Activated CD8-positive, alpha-beta memory T cell treated with anti-CD3 and anti-CD28 coated beads for 36 hours (primary cell): Measurements from ENCODE around the gene SGO1. TPM values are rescaled to one million over a fixed set of nuclear protein-coding genes. Genes with fewer than 3 reads are reported as not detected.

Experiments used
- CTCF ChIA-PET: fragments of 350-600 bp; sonication (Branson Sonifier 250); formaldehyde crosslinking; loops from one replicate; lab custom pipeline; 2021; ENCODE audit warnings: antibody characterized with exemption; lab: Charles Lee
- POLR2A ChIA-PET: fragments of 350-600 bp; sonication (Branson Sonifier 250); formaldehyde crosslinking; loops from one replicate; lab custom pipeline; 2021; ENCODE audit warnings: antibody characterized with exemption; lab: Charles Lee
- total RNA-seq, 2 experiments: library from RNA; stranded (reverse); gene quantifications; one replicate each; pipeline ENCODE4 v1.2.3, GENCODE V29; 2021

SGO1 gene
- total RNA-seq, 2 experiments from 2014 or later, result 21.6 to 23.3 TPM

GRCh38 chr3:20173844-20174410 is 12.1 kb downstream of the SGO1 start:
- ChIA-PET POLR2A (no interaction called here), CTCF (no interaction called here)

- CTCF ChIA-PET, result no interaction called here
- POLR2A ChIA-PET, result no interaction called here
These were observed 24.3 kb downstream of the SGO1 start for GRCh38 chr3:20161714-20162113.

GRCh38 chr3:20160230-20160629 is 25.8 kb downstream of the SGO1 start:
- ChIA-PET POLR2A (no interaction called here), CTCF (no interaction called here)

- POLR2A ChIA-PET, result interaction anchor here (0.7 to 0.9 kb wide), 2 partner anchors 31 to 289 kb away, joined by 3 to 5 read pairs; partner anchors contain the start of gene SGO1
- CTCF ChIA-PET, result no interaction called here
These were observed 31.1 kb downstream of the SGO1 start for GRCh38 chr3:20154928-20155327.

DNA sequence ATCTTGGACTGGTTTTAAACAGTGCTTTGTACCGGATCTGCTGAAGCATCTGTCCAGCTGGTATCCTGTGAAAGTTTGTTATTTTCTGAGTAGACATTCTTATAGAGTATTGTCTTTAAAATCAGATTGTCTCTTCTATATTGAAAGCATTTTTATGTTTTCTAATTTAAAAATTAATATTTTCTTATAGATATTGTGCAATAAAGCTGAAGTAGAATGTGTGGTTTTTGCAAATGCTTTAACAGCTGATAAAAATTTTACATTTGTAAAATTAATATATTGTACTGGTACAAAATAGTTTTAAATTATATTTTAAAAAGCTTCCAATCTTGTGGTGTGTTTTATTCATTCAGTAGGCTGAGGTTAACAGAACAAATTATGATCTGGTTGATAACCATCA is 31.9 kb downstream of the SGO1 start:
- CTCF ChIA-PET, result no interaction called here
- POLR2A ChIA-PET, result interaction anchor here (0.7 to 0.9 kb wide), 2 partner anchors 32 to 288 kb away, joined by 3 to 5 read pairs; partner anchors contain the start of gene SGO1

DNA sequence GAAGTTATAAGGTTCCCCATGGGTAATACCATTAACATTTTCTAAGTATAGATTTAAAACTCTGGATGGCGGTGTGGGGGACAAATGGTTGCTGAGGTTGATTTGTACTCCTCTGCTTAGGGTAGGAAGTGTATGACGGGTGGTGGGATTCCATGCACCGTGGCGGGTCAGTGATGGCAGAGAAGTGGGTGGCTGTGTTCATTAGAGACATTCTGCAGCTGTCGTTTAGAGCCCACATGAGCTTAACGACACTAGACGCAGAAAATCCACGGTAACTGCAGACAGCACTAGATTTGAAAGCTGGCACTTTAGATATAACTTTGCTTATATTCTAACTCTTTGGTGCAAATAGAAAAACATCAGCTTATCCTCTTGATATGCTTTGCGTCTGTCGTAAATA is 37.5 kb downstream of the SGO1 start:
- ChIA-PET CTCF (no interaction called here), POLR2A (interaction anchor here (0.5 kb wide), 1 partner anchor 108 kb away, joined by 5 read pairs; no protein-coding TSS in a partner anchor)

GRCh38 chr3:20147361-20147760 is 38.6 kb downstream of the SGO1 start:
- POLR2A ChIA-PET, result no interaction called here
- CTCF ChIA-PET, result no interaction called here

- CTCF ChIA-PET, result no interaction called here
- POLR2A ChIA-PET, result no interaction called here
These were observed 39.7 kb downstream of the SGO1 start for GRCh38 chr3:20146301-20146700.

DNA sequence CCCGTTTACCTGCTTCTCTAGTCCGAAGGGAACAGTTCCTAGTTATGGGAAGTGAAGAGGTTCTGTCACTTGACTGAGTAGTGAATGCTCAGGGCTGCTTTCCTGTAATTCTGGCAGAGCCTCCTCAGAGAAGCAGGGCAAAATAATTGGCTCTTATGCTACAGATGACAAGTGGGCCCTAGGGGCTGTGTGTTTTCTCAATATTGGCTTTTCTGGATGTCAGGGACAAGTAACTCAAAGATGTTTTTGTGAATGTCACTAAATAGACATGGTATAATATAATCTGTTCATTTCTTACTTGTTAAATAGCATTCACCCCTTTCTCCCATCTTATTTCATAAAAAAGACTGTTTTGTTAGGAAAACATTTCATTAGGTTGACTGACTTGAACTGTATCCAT is 40.1 kb downstream of the SGO1 start:
- ChIA-PET POLR2A (no interaction called here), CTCF (no interaction called here)

- POLR2A ChIA-PET, result no interaction called here
- CTCF ChIA-PET, result no interaction called here
These were observed 42.5 kb downstream of the SGO1 start for GRCh38 chr3:20143519-20143918.

DNA sequence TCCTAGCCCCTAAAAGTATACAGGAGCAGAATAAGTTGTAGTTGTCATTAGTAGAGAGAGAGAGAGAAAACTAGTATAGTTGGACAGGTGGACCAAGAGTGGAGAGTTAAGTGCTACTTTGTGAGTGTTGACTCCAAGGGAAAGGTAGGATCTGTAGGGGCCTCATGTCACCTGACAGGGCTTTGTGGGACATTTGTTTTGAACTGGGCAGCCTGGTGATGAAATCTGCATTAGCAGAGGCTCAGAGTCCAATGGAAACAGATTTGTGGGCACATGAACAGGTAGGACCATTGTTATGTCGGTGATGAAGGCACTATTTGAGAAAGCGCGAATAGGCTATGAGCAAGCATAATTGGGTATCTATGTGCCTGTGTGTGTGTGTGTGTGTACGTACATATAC is 43.5 kb downstream of the SGO1 start:
- ChIA-PET CTCF (no interaction called here), POLR2A (no interaction called here)

DNA sequence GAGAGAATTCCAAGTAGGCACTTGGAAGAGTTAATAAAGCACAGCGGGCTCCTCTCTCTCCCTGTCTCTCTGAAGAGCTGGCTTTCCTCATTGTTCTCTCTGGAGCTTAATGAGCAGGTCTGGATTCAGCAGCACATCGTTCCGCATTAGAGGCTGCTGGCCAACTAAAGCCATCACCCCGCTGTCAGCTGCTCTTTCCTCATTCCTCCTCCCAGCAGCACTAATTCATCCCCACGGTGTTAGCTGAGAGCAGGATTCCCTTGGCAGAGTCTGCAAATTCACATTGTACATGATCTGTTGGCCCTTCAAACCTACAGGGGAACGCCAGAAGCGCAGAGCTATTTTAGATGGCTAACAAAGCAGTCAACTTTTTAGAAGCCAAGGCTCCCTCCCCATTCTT is 44.2 kb downstream of the SGO1 start:
- ChIA-PET CTCF (no interaction called here), POLR2A (no interaction called here)

GRCh38 chr3:20141316-20141715 is 44.7 kb downstream of the SGO1 start:
- POLR2A ChIA-PET, result no interaction called here
- CTCF ChIA-PET, result no interaction called here

- POLR2A ChIA-PET, result no interaction called here
- CTCF ChIA-PET, result no interaction called here
These were observed 45.1 kb downstream of the SGO1 start for GRCh38 chr3:20140881-20141280.

DNA sequence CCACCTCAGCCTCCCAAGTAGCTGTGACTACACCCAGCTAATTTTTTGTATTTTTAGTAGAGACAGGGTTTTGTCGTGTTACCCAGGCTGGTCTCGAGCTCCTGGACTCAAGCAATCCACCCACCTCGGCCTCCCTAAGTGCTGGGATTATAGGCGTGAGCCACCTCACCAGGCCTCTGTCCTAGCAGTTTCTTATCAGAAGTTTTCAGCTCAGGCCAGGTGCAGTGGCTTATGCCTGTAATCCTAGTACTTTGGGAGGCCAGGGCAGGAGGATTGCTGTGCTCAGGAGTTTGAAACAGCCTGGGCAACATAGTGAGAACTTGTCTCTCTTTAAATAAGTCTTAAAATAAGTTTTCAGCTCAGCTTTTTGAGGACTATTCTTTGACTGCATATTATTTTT is 48.4 kb downstream of the SGO1 start:
- ChIA-PET CTCF (interaction anchor here (1.0 kb wide), 1 partner anchor 32 kb away, joined by 3 read pairs; no protein-coding TSS in a partner anchor), POLR2A (no interaction called here)

GRCh38 chr3:20136231-20136630 is 49.8 kb downstream of the SGO1 start:
- ChIA-PET POLR2A (no interaction called here), CTCF (no interaction called here)

GRCh38 chr3:20130106-20130505 is 55.9 kb downstream of the SGO1 start:
- CTCF ChIA-PET, result no interaction called here
- POLR2A ChIA-PET, result interaction anchor here (0.7 to 0.8 kb wide), 2 partner anchors 20 to 186 kb away, joined by 3 read pairs; no protein-coding TSS in a partner anchor

DNA sequence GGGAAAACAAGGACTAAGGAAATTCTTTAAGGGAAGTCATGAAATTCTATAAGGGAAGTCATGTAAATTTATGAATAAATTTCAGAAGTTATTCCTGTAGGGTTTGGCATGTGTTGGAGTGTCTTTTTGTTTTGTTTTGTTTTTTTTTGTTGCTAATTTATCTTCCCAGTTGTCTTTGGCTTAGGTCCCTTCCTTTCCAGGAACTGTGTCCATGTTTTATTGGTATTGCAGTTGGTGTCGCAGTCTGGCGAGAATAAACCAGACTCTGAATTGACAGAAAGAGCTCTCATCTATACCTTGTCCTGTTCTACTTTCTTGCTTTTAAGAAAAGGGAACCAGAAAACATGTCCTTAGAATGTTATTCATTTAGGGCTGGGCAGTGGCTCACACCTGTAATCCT is 57.6 kb downstream of the SGO1 start:
- POLR2A ChIA-PET, result no interaction called here

GRCh38 chr3:20125897-20126296 is 60.1 kb downstream of the SGO1 start:
- POLR2A ChIA-PET, result interaction anchor here (0.6 kb wide), 1 partner anchor 402 kb away, joined by 3 read pairs; no protein-coding TSS in a partner anchor
- CTCF ChIA-PET, result no interaction called here

More for the DNA sequence above, 57.6 kb downstream of the SGO1 start:
- CTCF ChIA-PET, result no interaction called here

DNA sequence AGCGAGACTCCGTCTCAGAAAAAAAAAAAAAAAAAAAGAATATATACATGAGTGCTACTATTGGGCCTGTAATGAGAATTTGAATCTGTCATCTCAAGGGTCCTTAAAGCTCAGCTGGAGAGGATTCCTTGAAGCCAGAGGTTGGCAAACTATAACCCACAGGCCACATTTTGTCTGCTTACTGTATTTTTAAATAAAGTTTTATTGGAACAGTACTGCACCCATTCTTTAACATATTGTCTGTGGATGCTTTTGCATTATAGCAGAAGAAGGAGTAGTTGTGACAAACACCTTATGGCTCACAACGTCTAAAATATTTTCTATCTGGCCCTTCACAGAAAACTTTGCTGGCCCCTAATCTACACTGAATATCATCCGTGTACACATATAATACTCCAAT is 60.7 kb downstream of the SGO1 start:
- ChIA-PET POLR2A (no interaction called here), CTCF (no interaction called here)

- POLR2A ChIA-PET, result no interaction called here
- CTCF ChIA-PET, result no interaction called here
These were observed 62.8 kb downstream of the SGO1 start for GRCh38 chr3:20123131-20123652.
